ENCODE data around the gene DLG2.
A peak's percentile ranks its signal among the peaks of the same experiment; 100 is the strongest.

DLG2 gene

DNA sequence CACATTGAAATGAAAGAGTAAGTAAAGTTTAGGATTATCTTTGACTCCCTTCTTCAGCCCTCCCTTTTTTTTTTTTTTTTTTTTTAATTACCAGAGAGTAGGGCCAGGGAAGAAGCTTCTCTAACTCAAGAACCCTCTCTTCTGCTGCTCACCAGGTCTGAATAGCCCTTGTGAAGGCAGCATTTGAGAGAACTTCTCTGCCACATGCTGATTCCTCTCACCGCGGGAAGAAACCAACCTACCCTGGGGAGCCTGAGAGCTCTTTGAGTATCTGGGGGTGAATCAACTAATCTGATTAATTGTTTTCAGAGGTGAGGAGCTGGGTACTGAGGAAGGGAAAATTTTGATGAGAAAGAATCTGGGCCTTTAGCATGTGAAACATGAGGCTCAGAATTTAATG, 1906.5 kb downstream of the DLG2 start:
- Histone ChIP-seq H4K20me1 (ENCODE audit: insufficient read depth, low read length) (no peaks in the 10 kb centered on the region), H3K9ac (ENCODE audit: low read length) (no peak overlapping the region), H3K9me3 (replicated peaks; ENCODE audit: insufficient read depth, low read length) (no peaks in the 10 kb centered on the region), H3K9me2 (replicated peaks; ENCODE audit: insufficient read depth, low read length) (no peaks in the 10 kb centered on the region), H3K27me3 (replicated peaks; ENCODE audit: insufficient read depth, low read length) (no peaks in the 10 kb centered on the region), H3K36me3 (replicated peaks; ENCODE audit: insufficient read depth, low read length) (no peaks in the 10 kb centered on the region), H3K4me1 (ENCODE audit: low read length) (peaks cover 7% of the 10 kb centered on the region; the same call in 1 of the 2 replicates), H3K27ac (ENCODE audit: low read length) (no peak overlapping the region), H3K79me2 (ENCODE audit: low read length) (no peaks in the 10 kb centered on the region), H3K4me2 (ENCODE audit: low read depth, low read length) (no peak overlapping the region), H3F3A (ENCODE audit: insufficient read depth, low read length) (no peaks in the 10 kb centered on the region), H3K4me3 (ENCODE audit: low read length) (no peak overlapping the region), H2AFZ (ENCODE audit: low read length) (no peak overlapping the region)
- no peak for DNase-seq
- TF ChIP-seq CTCF (IDR thresholded peaks at IDR 0.05; ENCODE audit: low read length) (no peak), EZH2phosphoT487 (IDR thresholded peaks at IDR 0.05; ENCODE audit: low read length) (no peak)

- no peak overlapping the region for H3K27ac ChIP-seq (ENCODE audit: low read length)
- no peaks in the 10 kb centered on the region for H3K27me3 ChIP-seq (replicated peaks; ENCODE audit: insufficient read depth, low read length)
- H3K4me1 ChIP-seq (ENCODE audit: low read length) = peaks cover 7% of the 10 kb centered on the region; the same call in 1 of the 2 replicates
- H3K9me2 ChIP-seq (replicated peaks; ENCODE audit: insufficient read depth, low read length) = no peaks in the 10 kb centered on the region
- no peak overlapping the region for H3K9ac ChIP-seq (ENCODE audit: low read length)
- no peaks in the 10 kb centered on the region for H3K9me3 ChIP-seq (replicated peaks; ENCODE audit: insufficient read depth, low read length)
- no peaks in the 10 kb centered on the region for H3K79me2 ChIP-seq (ENCODE audit: low read length)
- no peak overlapping the region for H3K4me2 ChIP-seq (ENCODE audit: low read depth, low read length)
- H3F3A ChIP-seq (ENCODE audit: insufficient read depth, low read length) = no peaks in the 10 kb centered on the region
- TF ChIP-seq EZH2 (optimal IDR thresholded peaks at IDR 0.05; ENCODE audit: low read depth, low read length) = no peak
- TF ChIP-seq CTCF (IDR thresholded peaks at IDR 0.05; ENCODE audit: low read length) = no peak
- no peak for TF ChIP-seq EZH2phosphoT487 (IDR thresholded peaks at IDR 0.05; ENCODE audit: low read length)
- H2AFZ ChIP-seq (ENCODE audit: low read length) = no peak overlapping the region
- no peaks in the 10 kb centered on the region for H3K36me3 ChIP-seq (replicated peaks; ENCODE audit: insufficient read depth, low read length)
- no peak overlapping the region for H3K4me3 ChIP-seq (ENCODE audit: low read length)
- no peaks in the 10 kb centered on the region for H4K20me1 ChIP-seq (ENCODE audit: insufficient read depth, low read length)
- DNase-seq = peak; percentile 45
Measured at GRCh38 chr11:83717537-83717936, 1909.6 kb downstream of the DLG2 start.

GRCh38 chr11:83715927-83716535, 1911.1 kb downstream of the DLG2 start:
- no peaks in the 10 kb centered on the region for H3K36me3 ChIP-seq (replicated peaks; ENCODE audit: insufficient read depth, low read length)
- TF ChIP-seq EZH2phosphoT487 (IDR thresholded peaks at IDR 0.05; ENCODE audit: low read length) (no peak), EZH2 (optimal IDR thresholded peaks at IDR 0.05; ENCODE audit: low read depth, low read length) (no peak), CTCF (IDR thresholded peaks at IDR 0.05; ENCODE audit: low read length) (no peak)

More at GRCh38 chr11:83715927-83716535, 1911.1 kb downstream of the DLG2 start:
- Histone ChIP-seq H3K9me3 (replicated peaks; ENCODE audit: insufficient read depth, low read length) (no peaks in the 10 kb centered on the region), H3K27me3 (replicated peaks; ENCODE audit: insufficient read depth, low read length) (no peaks in the 10 kb centered on the region), H3K79me2 (ENCODE audit: low read length) (no peaks in the 10 kb centered on the region), H3K27ac (ENCODE audit: low read length) (no peak overlapping the region), H3K9ac (ENCODE audit: low read length) (no peak overlapping the region), H2AFZ (ENCODE audit: low read length) (no peak overlapping the region), H3K9me2 (replicated peaks; ENCODE audit: insufficient read depth, low read length) (no peaks in the 10 kb centered on the region), H4K20me1 (ENCODE audit: insufficient read depth, low read length) (no peaks in the 10 kb centered on the region), H3K4me3 (ENCODE audit: low read length) (no peak overlapping the region), H3F3A (ENCODE audit: insufficient read depth, low read length) (no peaks in the 10 kb centered on the region), H3K4me2 (ENCODE audit: low read depth, low read length) (no peak overlapping the region), H3K4me1 (ENCODE audit: low read length) (peaks cover 7% of the 10 kb centered on the region; the same call in 1 of the 2 replicates)
- no peak for DNase-seq

All from MM.1S (cell line).